ENCODE measurements around the gene RETREG3. TPM values are rescaled to one million over a fixed set of nuclear protein-coding genes. Genes with fewer than 3 reads are reported as not detected.
"Not testable (repeated sequence)": the region's sequence is repeated elsewhere in the genome, so short reads cannot be mapped to it uniquely, and the experiment has no call there.

The RETREG3 gene, protein sequence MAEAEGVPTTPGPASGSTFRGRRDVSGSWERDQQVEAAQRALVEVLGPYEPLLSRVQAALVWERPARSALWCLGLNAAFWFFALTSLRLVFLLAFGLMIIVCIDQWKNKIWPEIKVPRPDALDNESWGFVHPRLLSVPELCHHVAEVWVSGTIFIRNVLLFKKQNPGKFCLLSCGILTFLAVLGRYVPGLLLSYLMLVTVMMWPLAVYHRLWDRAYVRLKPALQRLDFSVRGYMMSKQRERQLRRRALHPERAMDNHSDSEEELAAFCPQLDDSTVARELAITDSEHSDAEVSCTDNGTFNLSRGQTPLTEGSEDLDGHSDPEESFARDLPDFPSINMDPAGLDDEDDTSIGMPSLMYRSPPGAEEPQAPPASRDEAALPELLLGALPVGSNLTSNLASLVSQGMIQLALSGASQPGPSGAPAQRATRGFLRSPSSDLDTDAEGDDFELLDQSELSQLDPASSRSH
- total RNA-seq (2014; rRNA removed; shearing (Covaris generic)), result 38.1 and 44.7 TPM in 2 replicates

DNA sequence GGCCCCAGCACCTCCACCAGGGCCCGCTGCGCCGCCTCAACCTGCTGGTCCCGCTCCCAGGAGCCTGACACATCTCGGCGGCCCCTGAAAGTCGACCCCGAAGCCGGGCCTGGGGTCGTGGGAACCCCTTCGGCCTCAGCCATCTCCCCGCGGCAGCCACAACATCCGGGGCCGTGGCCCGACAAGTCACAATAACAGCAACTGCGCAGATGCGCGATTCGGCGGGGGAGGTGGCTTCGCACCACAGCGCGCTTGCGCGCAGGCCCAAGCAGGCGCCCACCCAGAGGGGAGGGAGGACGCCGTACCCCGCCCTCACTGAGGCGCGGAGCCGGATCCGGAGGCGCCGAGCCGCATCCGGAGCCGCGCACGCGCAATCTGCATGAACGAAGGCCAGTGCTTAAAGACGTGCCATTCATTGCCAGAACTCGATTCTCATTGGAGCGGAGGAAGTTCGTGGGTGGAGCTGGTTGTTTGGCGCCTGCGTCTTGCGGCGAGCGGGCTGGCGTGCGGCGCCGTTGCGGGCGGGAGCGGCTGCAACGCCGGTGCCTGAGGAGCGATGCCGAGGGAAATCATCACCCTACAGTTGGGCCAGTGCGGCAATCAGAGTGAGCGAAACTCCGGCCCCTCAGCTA, at the start of gene RETREG3, which contains the start of gene TUBG1:
RETREG3 (minus strand) TSS at position 193 of the 632 bp plus-strand sequence; CDS start at position 143, 50 bp downstream.
TUBG1 (plus strand) TSS at position 502 of the 632 bp plus-strand sequence; CDS start at position 557, 55 bp downstream.
- DNase-seq (ENCODE audit: low spot score), result peak; percentile 98

DNA sequence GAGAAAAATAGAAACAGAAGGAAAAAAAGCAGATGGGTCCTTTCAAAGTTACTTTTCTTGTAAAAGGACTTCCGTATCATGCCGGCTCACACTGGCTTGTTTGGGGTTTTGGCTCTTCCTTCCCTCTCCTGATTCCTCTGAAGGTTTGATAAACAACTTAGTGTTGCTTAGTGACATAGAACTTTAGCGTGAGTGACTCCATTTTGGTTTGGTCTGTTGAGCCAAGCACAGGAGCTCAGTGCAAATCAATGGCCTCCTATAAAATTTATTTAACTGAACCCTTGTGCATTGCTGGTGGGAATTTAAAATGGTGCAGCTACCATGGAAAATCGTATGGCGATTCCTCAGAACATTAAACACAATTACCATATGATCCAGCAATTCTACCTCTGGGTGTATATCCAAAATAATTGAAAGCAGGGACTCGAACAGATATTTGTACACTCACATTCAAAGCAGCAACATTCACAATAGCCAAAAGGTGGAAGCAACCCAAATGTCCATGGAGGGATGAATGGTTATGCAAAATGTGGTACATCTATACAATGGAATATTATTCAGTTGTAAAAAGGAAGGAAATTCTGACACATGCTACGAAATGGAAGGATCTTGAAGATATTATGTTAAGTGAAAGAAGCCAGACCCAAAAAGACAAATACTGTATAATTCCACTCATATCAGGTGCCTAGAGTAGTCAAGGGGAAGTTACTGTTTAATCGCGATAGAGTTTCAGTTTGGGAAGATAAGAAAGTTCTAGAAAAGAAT, 48.8 kb upstream of the RETREG3 start:
- no peak for DNase-seq (ENCODE audit: low spot score)

DNA sequence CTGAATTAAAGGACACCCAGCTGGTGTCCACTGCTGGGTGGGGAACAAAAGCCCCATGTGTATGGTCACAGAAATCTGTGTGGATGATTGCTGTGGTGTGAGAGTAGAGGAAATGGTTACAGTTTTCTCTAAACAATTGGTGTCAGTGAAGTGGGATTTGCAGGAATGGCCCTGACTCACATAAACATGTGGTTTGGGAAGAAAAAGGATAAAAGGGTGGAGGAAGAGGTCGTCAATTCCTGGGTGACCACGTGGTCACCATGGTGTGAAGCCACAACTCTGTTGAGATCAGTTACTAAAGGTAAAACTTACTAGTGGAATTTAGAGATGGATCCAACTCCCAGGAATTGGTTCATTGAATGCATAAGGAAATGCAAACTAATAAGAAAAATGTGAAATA, 46.4 kb upstream of the RETREG3 start:
- DNase-seq (ENCODE audit: low spot score), result no peak

DNA sequence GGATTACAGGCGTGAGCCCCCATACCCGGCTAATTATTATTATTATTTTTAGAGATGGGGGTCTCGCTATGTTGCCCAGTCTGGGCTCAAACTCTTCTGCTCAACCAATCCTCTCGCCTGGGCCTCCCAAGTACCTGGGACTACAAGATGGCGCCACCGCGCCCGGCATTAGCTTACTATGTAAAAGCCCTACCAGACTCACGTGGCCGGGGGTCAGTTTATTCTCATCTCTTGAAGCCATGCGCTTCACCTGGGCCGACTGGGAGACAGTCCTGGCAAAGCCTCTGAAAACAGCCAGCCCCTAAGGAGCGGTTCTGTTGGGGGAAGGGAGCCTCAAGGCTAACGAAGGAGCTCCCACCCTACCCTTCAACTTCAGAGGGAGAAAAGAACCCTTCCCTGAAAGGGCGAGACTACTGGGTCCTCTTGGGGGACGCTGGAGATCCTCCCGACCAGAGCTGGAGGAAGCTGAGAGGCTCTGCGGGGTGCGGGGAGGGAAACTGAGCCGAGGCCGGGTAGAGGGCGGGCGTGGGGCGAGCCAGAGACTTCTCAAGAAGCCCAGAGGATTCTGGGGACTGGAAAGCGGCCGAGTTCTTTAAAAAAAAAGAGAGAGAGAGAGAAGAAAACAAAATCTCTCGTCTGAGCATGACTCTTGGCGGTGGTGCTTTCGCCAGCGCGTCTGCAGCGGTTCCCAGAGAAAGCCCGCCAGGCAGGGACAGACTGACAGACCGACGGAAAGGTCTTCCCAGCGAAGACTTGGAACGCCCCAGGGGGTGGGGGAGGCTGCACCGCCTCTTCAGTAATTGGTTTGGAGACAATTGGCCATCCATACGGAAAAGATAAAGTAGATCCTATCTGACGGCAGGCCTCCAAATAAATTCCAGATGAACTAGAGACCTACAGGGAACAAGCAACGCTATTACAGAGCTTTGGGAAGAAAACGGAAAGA, 44.3 kb upstream of the RETREG3 start:
- DNase-seq (ENCODE audit: low spot score), result no peak

GRCh38 chr17:42651392-42651791, 42.2 kb upstream of the RETREG3 start:
- DNase-seq (ENCODE audit: low spot score), result no peak

DNA sequence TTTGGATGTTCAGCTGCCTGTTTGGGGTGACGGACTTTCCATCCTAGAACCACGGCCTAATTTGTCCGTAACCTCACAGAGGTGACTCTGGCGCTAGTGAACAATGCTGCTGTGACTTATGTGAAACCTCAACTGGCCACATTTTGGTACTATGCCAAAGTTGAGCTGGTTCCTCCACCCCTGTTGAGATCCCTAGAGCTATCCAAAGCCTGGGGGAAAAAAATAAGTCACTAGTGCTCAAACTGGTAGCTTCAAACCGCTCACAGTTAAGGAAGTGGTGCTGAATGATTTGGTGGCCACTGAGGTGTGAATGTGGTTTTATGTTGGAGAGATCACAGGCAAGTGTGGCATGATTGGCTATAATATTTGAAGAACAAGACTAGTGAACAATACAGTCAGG, 38.6 kb upstream of the RETREG3 start:
- no peak for DNase-seq (ENCODE audit: low spot score)

DNA sequence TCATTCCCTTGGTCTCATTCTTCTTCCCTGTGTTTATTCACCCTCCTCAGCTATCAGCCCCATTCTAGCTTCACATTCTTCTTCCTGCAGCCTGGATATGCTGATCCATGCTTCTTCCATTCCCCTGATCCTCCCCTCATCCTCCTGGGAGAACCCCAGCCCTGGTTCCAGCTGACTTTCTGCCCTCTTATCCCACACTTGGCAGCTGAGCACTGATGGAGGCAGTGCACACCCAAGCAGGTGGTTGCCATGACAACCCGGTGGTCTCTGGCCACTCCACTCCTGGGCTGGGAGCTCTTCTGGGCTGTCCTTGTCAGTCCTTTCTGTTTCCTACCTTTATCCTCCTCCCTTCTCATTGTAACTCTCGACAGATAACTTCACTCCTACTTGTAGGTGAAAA, 33.2 kb upstream of the RETREG3 start:
- DNase-seq (ENCODE audit: low spot score), result no peak

DNA sequence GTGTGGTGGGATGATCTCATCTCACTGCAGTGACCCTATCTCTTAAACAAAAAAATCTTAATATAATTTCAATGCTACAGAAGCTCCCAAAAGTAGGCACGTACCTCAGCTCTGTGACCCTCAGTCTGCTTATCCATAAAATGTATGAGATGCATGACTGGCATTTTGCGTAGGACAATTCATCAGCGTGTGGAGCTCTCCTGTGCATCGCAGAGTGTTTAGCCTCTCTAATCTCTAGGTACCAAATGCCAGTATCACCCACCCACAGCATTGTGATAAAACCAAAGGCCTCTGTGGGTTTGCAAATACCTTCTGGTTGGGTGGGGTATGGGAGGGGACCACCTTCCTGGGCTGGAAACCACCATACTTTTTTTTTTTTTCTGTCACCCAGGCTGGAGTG, 30.9 kb upstream of the RETREG3 start:
- DNase-seq (ENCODE audit: low spot score), result no peak

GRCh38 chr17:42639525-42640113, 30.4 kb upstream of the RETREG3 start:
- no peak for DNase-seq (ENCODE audit: low spot score)

GRCh38 chr17:42632949-42633444, 23.8 kb upstream of the RETREG3 start:
- DNase-seq (ENCODE audit: low spot score), result no peak

DNA sequence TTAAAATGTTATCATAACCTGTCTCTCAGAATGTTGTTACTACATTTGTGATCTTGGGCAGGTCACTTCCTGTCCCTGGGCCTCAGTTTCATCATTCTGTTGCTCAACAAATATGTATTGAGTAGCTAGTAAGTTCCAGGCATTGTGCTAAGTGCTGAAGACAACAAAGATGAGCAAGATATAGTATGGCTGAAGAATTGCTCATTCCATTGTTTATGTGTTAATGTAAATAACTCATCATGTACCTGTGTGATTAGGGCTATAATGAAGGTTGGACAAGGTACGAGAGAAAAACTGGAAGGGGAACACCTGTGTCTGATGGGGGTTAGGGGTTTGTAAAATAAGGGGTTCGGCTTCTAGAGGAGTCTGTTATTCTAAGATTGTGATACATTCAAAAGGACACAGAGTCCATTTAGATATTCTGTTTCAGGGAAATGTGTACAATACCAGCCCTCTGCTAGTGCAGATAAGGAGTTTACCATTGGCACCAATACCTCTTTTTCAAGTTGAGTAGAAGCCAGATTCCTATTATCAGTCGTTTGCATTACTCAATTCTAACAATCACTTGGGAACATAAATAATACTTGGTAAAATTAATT, 20.3 kb upstream of the RETREG3 start:
- DNase-seq (ENCODE audit: low spot score), result no peak

DNA sequence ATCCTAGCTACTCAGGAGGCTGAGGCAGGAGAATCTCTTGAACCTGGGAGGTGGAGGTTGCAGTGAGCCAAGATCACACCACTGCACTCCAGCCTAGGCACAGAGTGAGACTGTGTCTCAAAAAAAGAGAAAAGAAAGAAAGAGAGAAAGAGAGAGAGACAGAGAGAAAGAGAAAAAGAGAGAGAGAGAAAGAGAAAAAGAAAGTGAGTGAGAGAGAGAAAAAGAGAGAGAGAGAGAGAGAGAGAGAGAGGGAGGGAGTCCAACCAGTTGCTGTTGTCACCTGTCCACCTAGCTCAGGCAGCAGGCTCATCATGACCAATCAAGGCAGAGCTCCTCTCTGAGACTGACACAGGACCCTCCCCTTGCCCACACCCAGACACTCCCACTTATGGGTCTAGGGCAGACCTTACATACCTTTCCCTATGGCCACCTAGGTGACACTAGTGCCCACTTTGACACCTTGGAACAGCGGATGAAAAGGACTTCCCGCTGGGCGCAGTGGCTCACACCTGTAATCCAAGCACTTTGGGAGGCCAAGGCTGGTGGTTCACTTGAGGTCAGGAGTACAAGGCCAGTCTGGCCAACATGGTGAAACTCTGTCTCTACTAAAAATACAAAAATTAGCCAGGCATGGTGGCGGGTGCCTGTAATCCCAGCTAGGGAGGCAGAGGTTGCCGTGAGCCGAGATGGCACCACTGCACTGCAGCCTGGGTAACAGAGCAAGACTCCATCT, 18.0 kb upstream of the RETREG3 start:
- not testable (repeated sequence) for DNase-seq (ENCODE audit: low spot score)

GRCh38 chr17:42623732-42624596, 14.8 kb upstream of the RETREG3 start:
- peak; percentile 48 for DNase-seq (ENCODE audit: low spot score)

DNA sequence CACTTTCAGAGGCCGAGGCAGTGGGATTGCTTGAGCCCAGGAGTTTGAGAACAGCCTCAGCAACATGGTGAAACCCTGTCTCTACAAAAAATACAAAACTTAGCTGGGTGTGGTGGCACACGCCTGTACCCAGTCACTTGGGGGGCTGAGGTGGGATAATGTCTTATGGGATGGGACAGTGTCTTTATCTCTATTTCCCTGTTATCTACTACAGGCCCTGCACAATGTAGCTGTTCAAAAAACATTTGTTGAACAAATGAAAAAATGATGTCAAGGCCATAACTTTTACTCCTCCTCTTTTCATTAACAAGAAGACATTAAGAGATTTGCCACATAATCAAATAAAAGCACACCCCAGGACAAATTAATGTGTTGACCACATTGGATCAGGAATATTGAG, 14.1 kb upstream of the RETREG3 start:
- no peak for DNase-seq (ENCODE audit: low spot score)

- DNase-seq (ENCODE audit: low spot score), result not testable (repeated sequence)
These were observed 12.8 kb upstream of the RETREG3 start for GRCh38 chr17:42621987-42622386.

GRCh38 chr17:42618442-42619150, 9.4 kb upstream of the RETREG3 start:
- peak; percentile 81 for DNase-seq (ENCODE audit: low spot score)

GRCh38 chr17:42617956-42618431, 8.8 kb upstream of the RETREG3 start:
- DNase-seq (ENCODE audit: low spot score), result no peak
